Pancreas (tissue), 10 donors: ENCODE data around the gene MS4A2. TPM values are rescaled to one million over a fixed set of nuclear protein-coding genes. Genes with fewer than 3 reads are reported as not detected.
"Not testable (repeated sequence)": the region's sequence is repeated elsewhere in the genome, so short reads cannot be mapped to it uniquely, and the experiment has no call there.

Experiments used
- ATAC-seq, 4 donors: fragments of 200-7000 bp; cut with Tn5 transposase; one replicate each; pipeline versions ENCODE4 v1.8.0 to v1.9.1; 2020; ENCODE audit warnings: mild to moderate bottlenecking in 4 of 4, moderate library complexity in 4 of 4
- DNase-seq, 6 donors: peaks; one replicate each; pipeline ENCODE4 v3.0.0-alpha.2; 2020
- FAIRE-seq: peaks from 2 replicates; lab custom pipeline; 2012; peaks lifted over from hg19 to GRCh38; lab: Jason Lieb, UNC
- H3K27ac ChIP-seq, 4 donors: fragments of 200-600 bp; sonication (generic); 1 replicate in 3 of 4; 2 replicates in 1 of 4; pipeline versions ENCODE4 v1.5.0 to v1.8.0; 2020
- H3K27me3 ChIP-seq, 4 donors: fragments of 200-600 bp; one replicate each; pipeline ENCODE4 v1.8.0; 2021
- H3K36me3 ChIP-seq, 3 donors: fragments of 200-600 bp; sonication (generic) in 1 of 3; one replicate each; pipeline versions ENCODE4 v1.5.0 to v1.8.0; 2020 to 2021
- H3K4me1 ChIP-seq, 3 donors: fragments of 200-600 bp; one replicate each; pipeline ENCODE4 v1.8.0; 2021
- H3K4me3 ChIP-seq, 4 donors: fragments of 200-600 bp; sonication (generic) in 2 of 4; one replicate each; pipeline versions ENCODE4 v1.5.0 to v1.8.0; 2020 to 2021
- H3K9me3 ChIP-seq, 4 donors: fragments of 200-600 bp; one replicate each; pipeline ENCODE4 v1.8.0; 2021
- WGBS, 2 donors: extraction: QIAGEN DNeasy Blood & Tissue Kit; methylation state at CpG; one replicate each; pipeline ENCODE4 v1.1.7; 2013; 5-methylcytosine and 5-hydroxymethylcytosine counted together
- intact Hi-C, 3 donors: fragments of 100-400 bp; cut with DNase I; formaldehyde crosslinking; loops; one replicate each; pipeline versions ENCODE4 v1.11.1 to v1.14.2; 2022
- polyA plus RNA-seq, 2 donors: library from polyadenylated mRNA; stranded (reverse); fragments of 200-250 nt; gene quantifications; one replicate each; pipeline ENCODE4 v1.2.3, GENCODE V29; 2013
- total RNA-seq, 6 donors: library from RNA; stranded (reverse); fragmentation: NEBNext Ultra II Directional in 4 of 6; extraction: Animal tissue kit (Norgen Biotek cat#: 25700) in 4 of 6; gene quantifications; one replicate each; pipeline versions ENCODE4 v1.2.1 to v1.2.4, GENCODE V29; 2021 to 2023
- TF ChIP-seq, protein P1 (sequence below), 4 donors: fragments of 200-600 bp; sonication (generic) in 3 of 4; IDR thresholded peaks; one replicate each; pipeline versions ENCODE4 v1.5.0 to v1.8.0; 2021; ENCODE audit warnings: antibody characterized with exemption in 4 of 4
- donor health status: healthy with polysubstance abuse.
- donor health status: DM: no; HTN: no; CAD: no; lungs with moderate emphysema.
- donor health status: DM: no; HTN: no; CAD: no.
- donor health status: control.
- donor health status: control.
- donor health status: Bipolar disorder and iron deficiency.
- donor health status: DM: yes; HTN: yes; CAD: no.
- donor health status: DM: no; HTN: no; CAD: no.
- donor health status: DM: no; HTN: no; CAD: no.
- donor health status: DM: yes; HTN: yes; CAD: no.

The MS4A2 gene
- total RNA-seq (under 1 TPM in 5 of 6 donors, not detected in 1; 0.09 to 0.93 (median 0.52) TPM), polyA plus RNA-seq (under 1 TPM; 0.04 to 0.35 TPM)

- ATAC-seq, result no peak
- Histone ChIP-seq H3K27ac (no peak within 1 kb of the TSS), H3K4me3 (no peak within 1 kb of the TSS), H3K9me3 (no peaks in the 10 kb centered on the region), H3K27me3 (no peaks in the 10 kb centered on the region), H3K4me1 (peaks cover 0 to 4% (median 0%) of the 10 kb centered on the region in 3 donors), H3K36me3 (no peaks in the 10 kb centered on the region)
- WGBS, 2 donors, result 70 to 73% methylated on average over 1 of the region's 1 CpG
- DNase-seq, result no peak
- TF ChIP-seq, protein P1, sequence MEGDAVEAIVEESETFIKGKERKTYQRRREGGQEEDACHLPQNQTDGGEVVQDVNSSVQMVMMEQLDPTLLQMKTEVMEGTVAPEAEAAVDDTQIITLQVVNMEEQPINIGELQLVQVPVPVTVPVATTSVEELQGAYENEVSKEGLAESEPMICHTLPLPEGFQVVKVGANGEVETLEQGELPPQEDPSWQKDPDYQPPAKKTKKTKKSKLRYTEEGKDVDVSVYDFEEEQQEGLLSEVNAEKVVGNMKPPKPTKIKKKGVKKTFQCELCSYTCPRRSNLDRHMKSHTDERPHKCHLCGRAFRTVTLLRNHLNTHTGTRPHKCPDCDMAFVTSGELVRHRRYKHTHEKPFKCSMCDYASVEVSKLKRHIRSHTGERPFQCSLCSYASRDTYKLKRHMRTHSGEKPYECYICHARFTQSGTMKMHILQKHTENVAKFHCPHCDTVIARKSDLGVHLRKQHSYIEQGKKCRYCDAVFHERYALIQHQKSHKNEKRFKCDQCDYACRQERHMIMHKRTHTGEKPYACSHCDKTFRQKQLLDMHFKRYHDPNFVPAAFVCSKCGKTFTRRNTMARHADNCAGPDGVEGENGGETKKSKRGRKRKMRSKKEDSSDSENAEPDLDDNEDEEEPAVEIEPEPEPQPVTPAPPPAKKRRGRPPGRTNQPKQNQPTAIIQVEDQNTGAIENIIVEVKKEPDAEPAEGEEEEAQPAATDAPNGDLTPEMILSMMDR (IDR thresholded peaks at IDR 0.05), result no peak
- intact Hi-C loops, result no loop called here
- FAIRE-seq, result no peak
These were observed at the start of gene MS4A2 for GRCh38 chr11:60088364-60088763. TSS of gene MS4A2 (plus strand) at chr11:60088664. CDS start at chr11:60088766, 102 bp downstream.

DNA sequence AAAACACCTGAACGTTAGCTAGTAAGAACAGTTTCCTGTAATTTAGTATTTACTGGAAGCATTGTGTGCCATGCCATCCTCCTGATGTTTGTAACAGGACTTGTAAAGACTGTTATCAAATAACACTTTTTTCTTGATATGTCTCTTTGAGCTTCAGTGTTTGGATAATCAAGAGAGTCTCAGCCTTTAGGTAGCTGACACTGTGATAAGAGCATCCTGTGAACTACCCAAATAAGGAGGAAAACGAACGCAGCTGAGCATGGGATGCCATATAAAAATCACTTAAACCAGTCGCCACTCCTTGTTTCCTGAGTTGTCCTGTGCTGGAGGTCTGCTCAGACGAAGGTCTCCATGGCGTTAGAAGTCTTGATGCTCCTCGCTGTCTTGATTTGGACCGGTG lies 48.4 kb upstream of the MS4A2 start, which contains the start of gene OOSP2:
Gene OOSP2, plus strand, starts transcription at position 301 of the 400 bp plus-strand sequence. Its CDS starts 51 bp downstream, at position 352.
- intact Hi-C loops, result no loop called here
- 82 to 90% methylated on average over 8 of the region's 8 CpGs for WGBS, 2 donors
- no peak within 1 kb of the TSS for H3K4me3 ChIP-seq
- H3K9me3 ChIP-seq, result no peaks in the 10 kb centered on the region
- H3K27ac ChIP-seq, result no peak within 1 kb of the TSS
- DNase-seq (no peak), FAIRE-seq (no peak), ATAC-seq (no peak)
- no peaks in the 10 kb centered on the region for H3K27me3 ChIP-seq
- no peaks in the 10 kb centered on the region for H3K4me1 ChIP-seq
- H3K36me3 ChIP-seq, result no peaks in the 10 kb centered on the region
- TF ChIP-seq, protein P1 (IDR thresholded peaks at IDR 0.05), result no peak

DNA sequence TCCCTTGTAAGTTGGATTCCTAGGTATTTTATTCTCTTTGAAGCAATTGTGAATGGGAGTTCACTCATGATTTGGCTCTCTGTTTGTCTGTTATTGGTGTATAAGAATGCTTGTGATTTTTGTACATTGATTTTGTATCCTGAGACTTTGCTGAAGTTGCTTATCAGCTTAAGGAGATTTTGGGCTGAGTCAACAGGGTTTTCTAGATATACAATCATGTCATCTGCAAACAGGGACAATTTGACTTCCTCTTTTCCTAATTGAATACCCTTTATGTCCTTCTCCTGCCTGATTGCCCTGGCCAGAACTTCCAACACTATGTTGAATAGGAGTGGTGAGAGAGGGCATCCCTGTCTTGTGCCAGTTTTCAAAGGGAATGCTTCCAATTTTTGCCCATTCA lies 38.0 kb upstream of the MS4A2 start:
- intact Hi-C loops, H3K36me3 ChIP-seq, H3K9me3 ChIP-seq, DNase-seq, FAIRE-seq, ATAC-seq, H3K27me3 ChIP-seq, H3K4me3 ChIP-seq, H3K27ac ChIP-seq, H3K4me1 ChIP-seq: not testable (repeated sequence)

GRCh38 chr11:60050839-60051238 lies 37.6 kb upstream of the MS4A2 start:
- FAIRE-seq, intact Hi-C loops: not testable (repeated sequence)

DNA sequence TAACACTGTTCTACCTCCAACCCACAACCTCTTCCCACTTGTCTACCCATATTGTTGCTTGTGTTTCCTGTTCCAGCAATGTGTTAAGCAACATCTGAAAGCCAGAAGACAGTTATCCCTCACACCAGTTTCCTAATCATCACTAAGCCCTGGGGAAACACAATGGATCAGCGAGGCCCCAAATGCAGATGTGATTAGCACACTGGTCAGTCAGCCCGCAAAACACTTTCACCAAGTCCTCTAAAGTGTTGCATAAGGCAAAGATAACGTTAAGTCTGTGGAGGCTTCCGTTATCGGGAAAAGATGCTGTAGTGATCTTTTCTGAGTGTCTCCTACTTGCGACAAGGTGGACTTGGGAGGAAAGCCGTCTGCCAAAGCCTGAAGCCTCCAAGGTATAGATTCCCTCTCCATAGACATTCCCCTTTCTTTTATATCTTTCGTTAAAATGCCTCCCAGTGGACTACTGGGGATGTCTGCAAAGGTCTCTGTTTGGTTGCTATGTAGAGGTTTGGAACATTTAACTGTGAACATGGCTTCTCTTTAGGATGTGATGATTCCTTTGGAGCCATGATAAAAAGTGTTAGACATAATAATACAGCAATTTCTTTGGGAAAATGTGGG lies 32.0 kb upstream of the MS4A2 start, which contains the start of gene MS4A3:
Gene MS4A3, plus strand, starts transcription at position 317 of the 621 bp plus-strand sequence. CDS start 4,496 bp downstream, outside the sequence.
- no peaks in the 10 kb centered on the region for H3K9me3 ChIP-seq
- H3K4me1 ChIP-seq, result no peaks in the 10 kb centered on the region
- TF ChIP-seq, protein P1 (IDR thresholded peaks at IDR 0.05), result no peak
- DNase-seq (no peak), FAIRE-seq (no peak), ATAC-seq (no peak)
- no peaks in the 10 kb centered on the region for H3K36me3 ChIP-seq
- H3K27me3 ChIP-seq, result no peaks in the 10 kb centered on the region
- no peak within 1 kb of the TSS for H3K4me3 ChIP-seq
- H3K27ac ChIP-seq, result no peak within 1 kb of the TSS
- 57 to 68% methylated on average over 8 of the region's 8 CpGs for WGBS, 2 donors
- intact Hi-C loops, result no loop called here

More at GRCh38 chr11:60050839-60051238, 37.6 kb upstream of the MS4A2 start:
- not testable (repeated sequence) for H3K9me3 ChIP-seq, H3K27ac ChIP-seq, DNase-seq, H3K4me3 ChIP-seq, H3K4me1 ChIP-seq, H3K27me3 ChIP-seq, H3K36me3 ChIP-seq, ATAC-seq
- WGBS, 2 donors, result 47 to 56% methylated on average over 3 of the region's 3 CpGs

DNA sequence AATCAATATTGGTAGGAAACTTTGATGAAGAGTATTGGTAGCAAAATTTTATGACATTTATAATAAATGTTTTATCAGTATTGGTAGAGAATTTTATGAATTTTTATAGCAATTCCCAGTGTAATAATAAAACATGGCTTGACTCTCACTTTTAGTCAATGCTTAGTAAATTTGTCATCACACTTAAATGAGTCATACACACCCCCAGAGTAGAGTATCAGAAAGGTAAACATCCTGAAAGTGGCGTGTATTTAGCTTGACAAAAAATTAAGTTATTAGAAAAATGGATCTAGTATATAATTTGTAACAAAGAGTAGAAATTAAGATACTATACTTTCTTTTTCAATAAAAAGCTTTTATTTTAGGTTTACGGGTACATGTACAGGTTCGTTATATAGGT lies 29.4 kb upstream of the MS4A2 start:
- intact Hi-C loops, result no loop called here
- Histone ChIP-seq H3K27me3 (no peaks in the 10 kb centered on the region), H3K4me3 (no peak overlapping the region), H3K27ac (no peak overlapping the region), H3K9me3 (no peaks in the 10 kb centered on the region), H3K36me3 (no peaks in the 10 kb centered on the region), H3K4me1 (no peaks in the 10 kb centered on the region)
- DNase-seq, result no peak
- WGBS, 2 donors, result 61 to 71% methylated on average over 3 of the region's 3 CpGs
- FAIRE-seq, result no peak
- no peak for ATAC-seq
- TF ChIP-seq, protein P1 (IDR thresholded peaks at IDR 0.05), result no peak
